ENCODE results near the gene SH3D19.
A peak's percentile ranks its signal among the peaks of the same experiment; 100 is the strongest.

Gene SH3D19

DNA sequence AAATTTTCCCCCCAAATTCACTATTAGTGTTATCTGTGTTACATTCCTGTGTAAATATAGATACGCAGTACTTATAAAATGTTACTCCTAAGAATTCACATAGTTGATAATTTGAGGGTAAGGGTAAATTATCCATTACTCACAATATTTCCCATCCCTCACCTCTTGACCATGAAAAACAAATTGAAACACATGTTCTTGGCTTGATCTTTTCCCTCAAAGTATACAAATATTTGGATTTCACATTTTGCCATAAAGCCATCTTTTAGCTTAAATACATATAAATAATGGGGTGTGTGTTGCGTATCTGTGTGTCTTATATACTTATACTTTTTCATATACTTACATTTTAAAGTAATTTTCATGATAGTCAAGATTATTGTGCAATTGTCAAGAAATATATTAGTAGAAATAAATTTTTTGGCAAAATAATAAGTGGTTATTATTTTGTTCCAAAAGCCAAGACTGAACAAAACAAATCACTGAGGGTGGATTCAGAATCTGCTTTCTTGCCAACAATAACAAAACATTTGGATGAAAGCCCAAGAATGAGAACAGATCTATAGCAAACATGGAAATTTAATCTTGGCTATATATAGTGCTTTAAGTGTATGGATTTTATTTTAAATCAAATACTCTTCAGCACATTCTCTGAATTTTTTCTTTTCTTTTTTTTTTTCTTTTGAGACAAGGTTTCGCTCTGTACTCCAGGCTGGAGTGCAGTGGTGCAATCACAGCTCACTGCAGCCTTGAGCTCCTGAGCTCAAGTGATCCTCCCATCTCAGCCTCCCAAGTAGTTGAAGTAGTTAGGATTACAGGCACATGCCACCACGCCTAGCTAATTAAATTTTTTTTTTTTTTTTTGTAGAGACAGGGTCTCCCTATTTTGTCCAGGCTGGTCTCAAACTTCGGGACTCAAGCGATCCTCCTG, 97.0 kb downstream of the SH3D19 start:
- no peak for DNase-seq

DNA sequence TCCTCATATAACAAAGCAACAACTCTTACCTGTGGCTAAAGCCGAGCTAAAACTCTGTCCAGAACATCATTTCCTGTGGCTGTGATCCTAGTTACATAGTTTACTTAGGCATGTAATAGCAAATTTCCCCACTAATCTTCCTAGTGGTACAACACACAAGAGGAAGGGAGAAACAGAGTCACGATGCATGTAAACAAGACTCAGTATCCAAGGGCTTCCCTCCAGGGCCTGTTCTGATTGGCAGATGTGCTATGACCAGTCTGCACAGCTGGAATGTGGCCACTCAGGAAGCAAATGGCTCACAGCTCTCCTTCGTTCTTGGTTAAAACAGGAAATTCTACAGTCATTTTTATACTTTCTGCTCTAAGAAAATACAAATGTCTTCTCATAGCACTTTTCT, 97.7 kb downstream of the SH3D19 start:
- peak in 1 of 5 experiments; percentile 43 for DNase-seq

DNA sequence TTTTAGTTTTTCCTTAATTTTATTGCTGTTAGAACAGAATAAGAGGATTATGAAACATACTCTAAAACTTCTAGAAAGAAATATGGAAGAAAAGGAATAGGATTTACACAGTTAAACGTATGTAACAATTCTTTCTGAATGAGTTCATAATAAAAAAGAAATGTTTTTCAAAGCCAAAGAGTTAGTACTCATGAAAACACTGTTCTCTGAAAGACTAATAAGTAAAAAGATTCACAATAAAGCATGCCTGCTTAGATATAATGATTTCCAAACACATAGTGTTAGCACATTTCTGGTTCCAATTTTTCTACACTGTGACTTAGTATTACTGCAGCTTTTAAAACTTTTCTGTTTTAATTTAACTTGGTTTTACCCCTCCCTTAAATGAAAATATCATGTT, 98.2 kb downstream of the SH3D19 start:
- no peak for DNase-seq

DNA sequence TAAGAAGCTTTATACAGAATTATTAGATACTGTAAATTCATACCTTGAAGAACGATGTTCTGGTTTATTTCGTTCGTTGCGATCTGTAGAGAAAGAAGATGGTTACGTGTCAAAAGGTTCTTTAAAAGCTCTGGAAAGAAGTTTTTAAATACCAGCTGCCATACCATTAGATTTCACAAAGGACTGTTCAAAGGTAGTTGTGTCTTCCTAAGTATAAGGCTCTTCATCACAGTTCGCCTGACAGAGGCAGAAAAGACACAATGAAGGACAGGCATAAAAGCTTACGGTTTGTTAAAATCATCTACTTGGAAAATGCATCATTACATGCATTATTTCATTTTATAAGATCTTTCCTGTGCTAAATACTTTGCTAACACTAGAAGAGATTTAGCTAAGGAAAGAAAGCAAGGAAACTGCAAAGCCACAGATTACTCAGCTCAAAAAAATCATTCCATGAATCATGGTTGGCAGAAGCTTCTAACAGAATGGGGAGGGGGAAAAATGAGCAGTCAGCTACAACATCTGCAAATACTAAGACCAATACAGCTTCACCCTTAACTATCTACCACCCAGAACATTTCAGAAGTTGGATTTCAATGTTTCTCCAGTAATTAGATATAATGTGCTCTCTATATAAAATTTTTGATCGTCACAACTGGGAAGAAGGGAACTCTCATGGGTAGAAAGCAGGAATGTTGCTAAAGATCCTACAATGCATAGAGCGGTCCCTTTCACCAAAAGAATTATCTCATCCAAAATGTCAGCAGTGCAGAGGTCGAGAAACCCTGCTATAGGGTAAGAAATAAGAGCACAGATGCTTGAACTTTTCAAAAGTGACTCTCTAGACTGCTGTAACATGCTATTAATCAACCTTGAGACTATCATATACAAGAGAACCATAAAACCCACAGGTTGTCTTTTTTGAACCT, 99.1 kb downstream of the SH3D19 start:
- DNase-seq = no peak

DNA sequence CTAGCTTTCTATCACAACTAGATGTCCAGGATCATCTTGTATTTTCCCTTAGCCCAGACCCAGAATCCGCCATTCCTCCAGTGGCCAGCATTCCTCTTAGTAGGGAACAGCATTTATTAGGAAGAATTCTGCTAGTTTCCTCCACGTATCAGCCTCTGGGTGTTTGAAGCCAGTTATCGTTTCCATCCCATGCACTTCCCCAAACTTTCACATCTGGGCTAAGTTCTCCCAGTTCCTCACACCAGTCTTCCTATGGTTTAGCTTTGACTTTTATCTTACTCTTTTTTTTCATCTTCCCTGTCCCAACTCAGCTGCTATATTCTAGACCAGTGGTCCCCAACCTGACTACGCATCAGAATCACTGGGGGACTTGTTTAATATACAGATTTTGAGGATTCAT, 101.9 kb downstream of the SH3D19 start:
- no peak for DNase-seq

DNA sequence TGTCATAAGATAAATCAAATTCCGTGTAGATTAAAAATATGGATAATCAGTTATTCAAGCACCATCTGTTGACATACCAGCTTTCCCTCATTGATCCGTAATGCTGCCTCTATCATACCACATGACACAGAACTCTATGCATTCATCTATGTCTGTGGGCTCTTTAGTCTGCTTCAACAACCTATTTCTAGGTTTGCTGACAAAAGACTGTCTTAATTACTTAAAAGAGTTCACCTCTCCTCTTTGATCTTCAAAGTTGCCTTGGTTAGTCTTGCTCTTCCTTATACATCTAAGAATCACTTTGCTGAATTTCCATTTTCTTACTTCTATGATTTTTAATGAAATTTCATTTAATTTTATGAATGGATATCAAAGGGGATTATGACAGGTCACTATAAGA, 105.5 kb downstream of the SH3D19 start:
- no peak for DNase-seq

DNA sequence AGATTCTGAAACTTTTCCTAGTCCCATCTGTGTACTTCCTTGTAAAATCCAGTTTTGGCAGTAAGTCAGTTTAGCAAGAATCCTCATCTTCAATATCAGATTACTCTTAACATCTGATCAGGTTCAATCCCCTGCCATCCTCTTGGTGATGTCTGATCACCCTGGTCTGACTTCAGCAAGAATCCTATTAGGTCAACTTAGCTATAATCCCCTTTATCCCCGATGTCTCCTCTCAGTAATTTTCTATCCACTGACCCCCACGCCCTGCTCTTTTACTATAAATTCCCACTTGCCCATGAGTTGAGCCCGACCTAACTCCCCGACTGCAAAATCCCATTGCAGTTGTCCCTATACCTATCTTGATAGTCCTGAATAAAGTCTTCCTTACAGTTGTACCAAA, 106.3 kb downstream of the SH3D19 start:
- DNase-seq = no peak

DNA sequence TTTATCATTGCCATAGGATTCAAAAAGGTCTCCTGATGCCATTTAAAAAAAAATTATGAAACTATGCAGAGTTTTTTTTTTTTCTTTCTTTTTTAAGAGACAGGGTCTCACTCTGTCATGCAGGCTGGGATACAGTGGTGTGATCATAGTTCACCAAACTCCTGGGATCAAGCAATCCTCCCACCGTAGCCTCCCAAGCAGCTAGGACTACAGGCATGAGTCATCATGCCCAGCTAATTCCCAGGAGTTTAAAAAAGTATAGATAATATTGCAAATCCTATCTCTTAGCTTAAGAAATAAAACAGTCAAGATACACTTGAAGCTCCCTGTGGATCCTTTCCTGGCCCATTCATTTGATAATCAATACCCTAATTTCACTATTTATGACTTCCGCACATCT, 107.1 kb downstream of the SH3D19 start:
- no peak for DNase-seq

DNA sequence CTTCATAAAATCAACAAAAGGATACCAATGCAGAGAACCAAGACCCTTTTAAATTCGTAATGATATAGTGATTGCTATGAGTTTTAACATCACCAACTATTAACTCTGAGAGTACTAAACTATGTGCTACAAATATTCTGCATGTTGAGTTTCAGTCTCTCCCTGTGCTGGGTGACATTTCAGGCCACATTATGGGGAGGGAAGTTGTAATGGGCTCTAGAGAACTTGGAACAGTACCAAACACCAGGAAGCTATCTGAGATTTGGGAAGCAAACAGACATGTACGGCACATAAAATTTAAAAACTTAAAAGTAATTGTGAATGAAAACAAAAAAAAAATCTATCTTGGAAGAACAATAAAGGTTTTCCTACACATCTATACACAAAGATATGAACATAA, 108.1 kb downstream of the SH3D19 start:
- DNase-seq = no peak

DNA sequence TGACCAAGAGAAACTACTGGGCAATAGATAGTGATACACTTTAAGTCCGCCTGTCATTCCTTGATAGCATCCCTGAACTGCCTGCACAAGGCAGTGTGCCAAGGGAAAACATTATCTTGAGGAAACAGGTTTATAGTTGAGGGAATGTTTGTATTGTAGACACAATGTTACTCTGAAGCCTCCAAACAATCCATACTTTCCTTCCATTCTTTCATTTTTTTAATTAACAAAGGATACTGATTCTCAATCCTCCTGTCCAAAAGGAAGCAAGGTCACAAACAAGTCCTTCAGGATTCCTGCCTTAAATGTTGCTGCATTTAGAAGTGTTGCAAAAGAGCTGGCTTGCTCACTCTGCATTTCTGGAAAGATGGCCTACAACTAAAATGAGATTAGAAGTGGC, 110.1 kb downstream of the SH3D19 start:
- no peak for DNase-seq

DNA sequence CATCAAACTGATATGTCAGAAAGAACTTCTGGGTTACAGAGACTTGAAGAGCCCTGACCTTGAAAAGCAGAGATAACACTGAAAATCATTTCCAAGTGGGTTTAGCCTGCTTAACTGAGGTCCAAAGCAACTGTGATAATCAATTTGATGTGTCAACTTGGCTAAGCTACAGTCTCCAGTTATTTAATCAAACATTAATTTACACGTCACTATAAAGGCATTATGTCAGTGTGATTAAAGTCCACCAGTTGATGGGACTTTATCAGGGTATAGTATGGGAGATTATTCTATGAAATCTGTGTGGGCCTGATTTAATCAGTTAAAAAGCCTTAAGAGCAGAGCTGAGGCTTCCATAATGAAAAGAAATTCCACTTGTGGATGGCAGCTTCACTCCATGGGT, 117.5 kb downstream of the SH3D19 start:
- DNase-seq = no peak

DNA sequence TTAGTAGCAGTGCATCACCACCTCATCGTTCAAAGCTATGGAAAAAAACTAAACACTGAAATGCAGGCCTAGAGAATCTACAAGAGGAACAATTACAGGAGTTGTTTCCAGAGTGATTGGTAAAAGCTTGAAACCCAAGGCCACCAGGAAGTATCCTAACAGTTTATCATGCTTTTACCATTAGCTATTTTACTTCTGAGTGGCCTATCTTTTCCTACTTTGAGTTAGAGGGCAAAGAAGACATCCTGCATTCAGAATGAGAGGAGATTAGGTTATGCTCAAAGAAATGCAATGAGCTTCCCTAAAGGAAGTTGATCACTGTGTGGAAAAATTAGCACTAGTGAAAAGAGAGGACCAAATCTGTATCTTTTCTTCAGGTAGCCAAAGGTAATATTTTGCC, 118.2 kb downstream of the SH3D19 start:
- no peak for DNase-seq

DNA sequence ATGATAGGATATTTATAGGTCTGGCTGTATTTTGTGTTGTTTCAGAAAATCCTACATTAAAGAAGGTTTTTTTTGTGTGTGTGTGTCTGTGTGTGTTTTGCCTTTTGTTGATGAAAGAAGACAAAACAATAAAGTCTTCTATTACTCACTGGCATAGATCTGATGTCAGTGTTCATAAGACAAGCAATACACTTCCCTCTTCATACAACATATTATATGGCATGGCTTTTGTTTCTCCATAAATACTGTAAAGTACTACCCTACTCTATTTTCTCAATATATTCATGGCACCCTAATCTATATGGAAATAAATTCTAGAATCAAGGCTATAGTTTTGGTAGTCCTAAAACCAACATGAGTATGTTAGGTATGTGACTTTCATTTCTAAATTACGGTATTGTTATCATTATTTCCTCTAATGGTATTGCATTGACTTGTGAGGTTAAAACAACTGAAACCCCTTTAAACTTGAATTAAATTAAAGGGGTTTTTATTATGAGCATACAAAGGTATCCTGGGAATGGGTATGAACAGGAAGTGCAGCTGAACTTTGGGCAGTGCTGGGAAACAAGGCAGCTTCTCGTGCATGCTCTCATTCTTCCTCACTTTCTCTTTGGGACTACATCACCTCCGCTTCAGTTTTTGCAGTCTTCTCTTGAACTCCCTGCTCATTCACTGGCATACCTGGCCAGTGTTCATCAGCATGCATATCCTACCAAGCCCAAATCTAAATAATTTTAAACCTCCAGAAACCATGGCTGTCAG, 119.0 kb downstream of the SH3D19 start:
- DNase-seq = no peak

DNA sequence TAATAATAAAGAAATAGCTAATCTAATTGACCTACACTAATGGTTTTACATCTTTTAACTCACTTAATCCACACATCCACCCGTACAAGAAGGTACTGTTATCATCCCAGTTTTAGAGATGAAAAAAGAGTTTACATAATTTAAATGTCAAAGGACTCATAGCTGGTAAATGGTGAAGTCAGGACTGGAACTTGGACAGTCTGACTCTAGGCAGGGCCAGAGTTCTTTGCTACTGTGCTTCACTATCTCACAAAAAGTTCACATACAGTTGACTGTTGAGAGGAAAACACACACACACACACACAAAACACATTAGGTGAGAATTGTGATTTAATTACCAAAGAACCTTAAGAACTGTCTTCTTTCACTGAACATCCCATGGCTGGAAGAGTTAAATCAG, 119.7 kb downstream of the SH3D19 start:
- DNase-seq = no peak

DNA sequence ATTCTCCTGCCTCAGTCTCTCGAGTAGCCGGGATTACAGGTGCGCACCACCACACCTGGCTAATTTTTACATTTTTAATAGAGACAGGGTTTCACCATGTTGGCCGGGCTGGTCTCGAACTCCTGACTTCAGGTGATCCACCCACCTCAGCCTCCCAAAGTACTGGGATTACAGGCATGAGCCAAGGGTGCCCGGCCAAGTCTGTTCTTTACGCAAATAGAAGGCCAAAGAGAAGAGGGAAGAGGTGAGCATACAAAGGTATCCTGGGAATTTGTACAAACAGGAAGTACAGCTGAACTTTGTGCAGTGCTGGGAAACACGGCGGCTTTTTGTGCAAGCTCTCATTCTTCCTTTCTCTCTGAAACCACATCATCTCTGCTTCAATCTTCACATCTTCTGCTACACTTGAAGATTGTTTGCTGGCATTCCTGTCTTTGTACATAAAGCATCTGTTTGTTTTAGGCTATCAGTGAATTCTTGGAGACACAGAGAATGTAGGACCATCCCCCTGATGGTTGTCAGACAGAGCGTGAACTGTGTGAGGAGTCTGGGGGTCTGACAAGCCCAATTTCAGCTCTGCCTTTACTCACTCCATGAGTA, 120.4 kb downstream of the SH3D19 start:
- no peak for DNase-seq

DNA sequence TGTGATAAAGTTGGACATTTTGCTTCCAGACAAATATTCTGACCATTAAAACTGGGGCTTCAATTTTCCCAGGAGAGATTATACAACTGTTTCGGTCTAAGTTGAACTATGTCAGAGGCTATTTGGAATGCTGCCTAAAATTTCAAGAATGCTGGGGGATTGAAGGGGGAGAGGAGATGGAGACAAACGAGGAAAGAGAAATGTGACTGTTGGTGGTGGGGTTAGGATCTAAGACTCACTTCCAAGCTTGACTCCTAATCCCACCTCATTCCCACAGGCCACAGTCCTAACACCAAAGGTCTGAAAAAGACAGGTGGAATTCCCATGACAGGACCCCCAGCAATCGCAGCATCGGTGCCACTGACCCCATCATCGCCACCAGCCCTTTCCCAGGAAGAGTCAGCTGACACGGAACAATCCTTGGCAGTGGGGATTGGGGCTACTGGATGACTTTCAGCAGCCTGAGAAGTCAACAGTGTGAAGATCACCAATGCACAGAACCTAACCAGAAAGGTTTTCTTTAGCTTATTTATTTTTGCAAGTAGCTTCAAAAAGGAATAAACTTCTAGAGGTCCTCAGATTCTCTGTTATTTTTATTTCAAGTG, 122.5 kb downstream of the SH3D19 start:
- DNase-seq = no peak

DNA sequence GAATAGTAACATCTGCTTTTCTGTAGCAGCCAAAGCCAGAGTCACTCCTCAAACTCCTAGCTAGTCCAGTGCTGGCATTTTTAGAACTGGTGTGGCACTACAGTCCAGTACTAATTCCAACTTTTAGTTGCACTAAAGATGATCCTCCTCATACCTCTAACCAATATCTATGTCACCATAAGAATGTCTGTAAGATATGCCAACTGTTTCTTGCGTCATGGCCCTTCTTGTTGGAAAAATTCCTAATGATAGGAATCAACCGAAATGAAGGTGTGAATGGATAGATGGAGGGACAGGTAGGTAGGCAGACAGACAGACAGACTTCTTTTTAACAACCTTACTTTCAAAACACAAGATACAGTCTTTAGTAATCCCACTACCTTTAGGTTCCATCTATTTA, 123.0 kb downstream of the SH3D19 start:
- DNase-seq = no peak

DNA sequence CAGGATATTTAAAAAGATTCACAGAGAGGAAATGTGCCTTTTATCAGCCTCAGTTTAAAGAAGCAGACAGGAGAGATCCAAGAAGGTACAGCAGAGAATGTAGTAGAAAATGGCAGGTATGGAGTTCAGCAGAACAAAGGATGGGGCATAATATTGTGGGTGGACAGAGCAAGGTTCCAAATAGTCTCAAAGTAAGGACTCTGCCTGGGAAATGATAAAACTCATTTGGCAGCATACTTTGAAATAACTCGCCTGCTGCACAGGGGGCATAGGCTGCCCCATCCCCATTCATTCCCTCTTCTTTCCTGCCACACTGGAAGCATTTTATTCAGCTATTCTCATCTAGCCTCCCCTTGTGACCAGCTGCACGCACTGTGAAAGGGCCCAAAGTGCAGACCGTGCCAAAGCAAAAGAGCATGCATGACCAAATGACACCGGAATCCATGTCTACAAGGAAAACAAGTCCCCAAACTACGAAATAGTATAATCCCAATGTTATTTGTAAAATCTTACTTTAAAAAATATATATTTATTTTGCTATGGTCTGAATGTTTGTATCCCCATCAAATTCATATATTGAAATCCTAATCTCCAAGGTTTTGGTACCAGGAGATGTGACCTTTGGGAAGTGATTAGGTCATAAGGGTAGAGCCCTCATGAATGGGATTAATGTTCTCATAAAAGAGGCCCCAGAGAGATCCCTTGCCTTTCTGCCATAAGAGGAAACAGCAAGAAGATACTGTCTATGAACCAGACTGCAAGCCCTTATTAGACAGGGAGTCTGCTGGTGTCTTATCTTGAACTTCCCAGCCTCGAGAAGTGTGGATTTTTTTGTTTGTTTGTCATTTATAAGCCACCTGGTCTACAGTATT, 125.8 kb downstream of the SH3D19 start:
- no peak for DNase-seq

DNA sequence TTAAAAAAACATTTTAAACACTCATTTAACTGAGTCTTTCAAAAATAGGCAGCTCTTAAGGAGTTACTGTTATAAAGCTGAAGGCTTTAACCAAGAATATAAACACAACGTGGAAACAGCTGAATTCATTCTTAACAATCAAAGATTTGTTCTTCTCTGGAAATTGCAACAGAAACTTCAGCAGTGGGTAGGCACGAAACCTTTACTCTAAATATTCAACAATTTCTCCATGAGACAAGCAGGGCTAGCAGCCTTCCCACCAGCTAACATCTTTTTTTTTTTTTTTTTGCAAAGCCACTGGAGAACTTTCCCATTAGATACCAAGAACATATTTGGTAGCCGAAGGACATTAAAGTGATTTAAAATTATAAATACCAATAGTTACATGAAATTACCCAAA, 126.7 kb downstream of the SH3D19 start:
- DNase-seq = no peak

DNA sequence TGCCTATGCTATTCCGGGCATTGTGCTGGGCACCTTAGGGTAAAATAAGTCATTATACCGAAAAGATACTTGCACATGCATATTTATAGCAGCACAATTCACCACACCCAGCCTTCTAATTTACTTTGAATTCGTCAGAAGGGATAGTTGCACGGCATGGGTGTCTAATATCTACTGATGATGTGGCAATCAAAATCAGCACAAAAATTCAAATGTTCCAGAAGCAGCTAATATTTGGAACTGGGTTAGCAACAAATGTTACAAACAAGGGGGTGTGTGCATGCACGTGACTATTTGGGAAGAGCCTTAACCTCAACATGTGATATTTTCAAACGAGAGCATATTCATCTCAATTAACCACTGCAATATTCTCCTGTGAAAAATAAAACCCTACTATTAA, 128.2 kb downstream of the SH3D19 start:
- no peak for DNase-seq

DNA sequence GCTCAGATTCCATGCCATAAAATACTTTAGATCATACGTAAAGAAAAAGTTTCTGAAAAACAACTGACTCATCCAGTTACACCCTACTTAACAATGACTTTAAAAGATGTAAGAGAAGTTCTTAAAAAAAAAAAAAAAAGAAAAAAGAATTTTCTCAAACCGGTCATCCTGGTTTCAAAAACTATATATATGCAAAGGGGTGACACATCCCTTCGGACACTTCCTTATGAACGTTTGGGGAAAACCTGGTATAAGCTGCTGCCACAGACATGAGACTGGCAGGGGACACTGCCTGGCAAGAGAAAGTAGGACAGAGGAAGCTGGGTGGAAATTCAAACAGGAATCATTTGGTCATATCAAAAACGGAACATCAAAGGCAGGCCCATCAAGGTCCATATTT, 129.6 kb downstream of the SH3D19 start:
- DNase-seq = no peak

Data from T-helper 2 cell (primary cell).